Kidney glomerular epithelial cell (primary cell): ENCODE data around the gene ARL5A.
A peak's percentile ranks its signal among the peaks of the same experiment; 100 is the strongest.
"Not testable (repeated sequence)": the region's sequence is repeated elsewhere in the genome, so short reads cannot be mapped to it uniquely, and the experiment has no call there.

ENCODE experiments used
- DNase-seq: peaks from one replicate; lab custom pipeline; 2025; lab: John Stamatoyannopoulos, UW

The ARL5A gene, protein sequence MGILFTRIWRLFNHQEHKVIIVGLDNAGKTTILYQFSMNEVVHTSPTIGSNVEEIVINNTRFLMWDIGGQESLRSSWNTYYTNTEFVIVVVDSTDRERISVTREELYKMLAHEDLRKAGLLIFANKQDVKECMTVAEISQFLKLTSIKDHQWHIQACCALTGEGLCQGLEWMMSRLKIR

DNA sequence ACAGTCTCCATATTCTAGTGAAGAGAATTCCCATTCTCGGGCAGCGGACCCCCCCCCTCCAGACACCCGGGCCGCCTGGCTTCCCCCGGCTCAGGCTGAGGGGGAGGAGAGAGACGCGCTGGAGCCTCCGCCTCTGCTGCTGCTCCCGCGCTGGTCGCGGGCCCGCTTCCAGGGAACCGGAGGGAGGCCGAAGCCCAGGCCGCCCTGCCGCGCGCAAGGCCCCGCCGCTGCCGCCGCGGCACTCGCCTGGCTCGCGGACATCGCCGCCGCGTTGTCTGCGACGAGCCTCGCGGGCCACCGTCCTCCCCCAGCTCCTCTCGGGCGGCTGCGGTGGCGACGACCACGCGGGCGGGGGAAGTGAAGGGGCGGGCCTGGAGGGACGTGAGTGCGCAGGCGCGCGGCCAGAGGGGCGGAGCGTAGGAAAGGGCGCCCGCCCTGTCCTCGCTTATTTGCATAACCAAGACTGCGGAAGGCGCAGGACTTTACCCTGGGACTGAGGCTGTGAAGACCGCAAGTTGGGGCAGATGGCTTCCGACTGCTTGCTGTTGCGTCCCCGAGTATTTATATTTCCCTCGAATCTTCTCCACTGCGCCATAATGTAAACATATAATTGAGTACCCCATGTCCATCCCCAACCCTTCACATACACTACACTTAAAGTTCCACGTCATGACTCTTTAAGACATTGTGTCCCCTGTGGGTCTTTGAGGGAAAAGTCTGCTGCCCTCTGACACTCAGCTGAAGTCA lies at the start of gene ARL5A:
ARL5A (minus strand) TSS at position 279 of the 747 bp plus-strand sequence; CDS start at position 34, 245 bp downstream.
- peak; percentile 90 for DNase-seq

DNA sequence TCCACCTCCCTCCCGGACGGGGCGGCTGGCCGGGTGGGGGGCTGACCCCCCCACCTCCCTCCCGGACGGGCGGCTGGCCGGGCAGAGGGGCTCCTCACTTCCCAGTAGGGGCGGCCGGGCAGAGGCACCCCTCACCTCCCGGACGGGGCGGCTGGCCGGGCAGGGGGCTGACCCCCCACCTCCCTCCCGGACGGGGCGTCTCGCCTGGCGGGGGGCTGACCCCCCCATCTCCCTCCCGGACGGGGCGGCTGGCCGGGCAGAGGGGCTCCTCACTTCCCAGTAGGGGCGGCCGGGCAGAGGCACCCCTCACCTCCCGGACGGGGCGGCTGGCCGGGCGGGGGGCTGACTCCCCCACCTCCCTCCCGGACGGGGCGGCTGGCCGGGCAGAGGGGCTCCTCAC lies 47.4 kb upstream of the ARL5A start:
- DNase-seq, result not testable (repeated sequence)

DNA sequence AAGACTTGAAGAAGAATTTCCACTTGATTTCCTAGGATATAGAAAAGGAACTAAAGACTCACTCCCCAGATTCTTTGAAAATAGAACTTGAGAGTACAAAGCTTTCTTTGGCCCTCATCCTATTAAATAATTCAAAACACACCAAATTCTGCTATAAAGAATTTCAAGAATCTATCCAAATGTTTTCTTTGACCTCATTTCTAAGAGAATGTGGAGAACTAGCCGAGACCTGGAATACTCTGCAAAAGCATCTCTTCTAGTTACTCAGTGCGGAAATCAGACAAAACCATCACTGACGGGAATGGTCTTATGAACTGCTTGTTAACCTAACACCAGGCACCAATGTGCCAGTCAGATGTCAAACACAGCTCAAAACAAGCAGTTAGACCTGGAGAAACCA lies 44.2 kb upstream of the ARL5A start:
- no peak for DNase-seq

DNA sequence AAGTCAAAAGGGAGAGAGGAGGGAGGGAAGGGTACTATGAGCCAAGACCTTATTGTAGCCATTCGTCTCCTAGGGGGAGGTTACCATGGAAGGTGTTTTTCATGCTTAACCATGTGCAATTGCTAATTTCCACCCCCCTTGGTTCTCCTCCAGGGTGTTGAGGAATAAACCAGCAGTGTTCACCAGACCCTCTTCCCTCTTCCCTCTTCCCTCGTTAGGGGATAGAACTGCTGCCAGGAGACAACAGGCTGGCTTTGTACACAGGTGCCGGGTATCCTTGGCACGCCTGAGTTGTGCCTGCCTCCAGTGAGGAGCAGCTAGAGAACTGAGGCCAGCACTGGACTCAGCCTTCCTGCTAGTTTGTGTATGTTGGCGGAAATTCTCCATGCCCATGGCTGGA lies 41.1 kb upstream of the ARL5A start:
- DNase-seq, result no peak

DNA sequence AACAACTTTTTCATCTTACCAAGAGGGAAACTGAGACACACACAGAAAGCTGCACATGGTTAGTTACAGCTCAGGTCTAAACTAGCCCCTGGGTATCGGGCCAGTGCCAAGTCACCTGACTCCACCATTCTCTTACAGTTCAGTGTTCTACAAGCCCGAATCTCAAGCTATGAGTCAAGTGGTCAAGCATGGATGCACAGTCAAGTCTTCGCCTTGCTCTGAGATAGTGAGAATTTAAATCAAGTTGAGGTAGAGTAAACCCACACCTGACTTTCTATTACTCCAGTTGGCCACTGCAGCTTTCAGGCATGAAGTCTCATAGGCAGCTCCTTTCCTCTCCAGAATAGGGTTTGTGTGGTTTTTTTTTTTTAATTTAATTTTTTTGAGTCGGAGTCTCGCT lies 34.5 kb upstream of the ARL5A start:
- peak; percentile 64 for DNase-seq

DNA sequence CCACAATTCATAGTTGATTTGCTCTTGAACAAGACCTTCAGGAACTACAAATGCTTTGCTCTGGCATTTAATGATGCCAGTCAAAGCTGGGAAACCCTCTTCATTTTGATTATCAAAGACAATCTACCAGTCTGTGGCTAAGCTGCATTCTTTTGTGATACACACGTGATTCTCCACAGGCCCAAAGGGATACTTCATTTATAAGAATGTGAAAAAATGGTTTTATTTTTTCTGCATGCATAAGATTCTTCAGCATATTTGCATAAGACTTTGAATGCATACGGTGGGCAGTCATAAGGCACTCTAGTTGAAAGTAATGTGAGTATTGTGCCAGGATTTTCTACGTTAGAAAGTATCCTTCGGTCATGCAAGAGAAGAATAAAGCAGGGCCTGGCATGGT lies 33.0 kb upstream of the ARL5A start:
- no peak for DNase-seq

DNA sequence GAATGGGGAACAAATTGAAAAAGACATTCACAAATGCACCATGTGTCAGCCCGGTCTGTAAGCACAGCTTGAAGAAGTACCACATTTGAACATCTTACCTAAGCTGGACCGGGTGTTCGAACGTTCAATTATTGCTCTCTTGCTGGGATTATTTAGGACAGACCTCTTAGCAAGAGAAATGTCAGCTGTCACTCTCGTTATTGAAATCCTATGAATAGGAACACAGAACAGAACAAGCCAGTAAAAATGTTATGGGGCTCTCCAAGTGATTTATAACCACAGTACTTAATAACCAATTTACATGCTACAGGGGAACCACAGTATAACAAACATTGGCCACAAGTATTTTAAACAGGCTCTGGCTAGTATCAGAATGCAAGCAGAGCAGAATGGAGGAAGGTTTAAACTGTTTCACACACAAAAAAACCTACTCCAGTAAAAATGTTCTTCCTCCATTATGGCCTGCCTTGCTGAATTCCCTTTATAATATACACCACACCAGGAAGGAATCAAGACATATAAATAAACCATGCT lies 32.5 kb upstream of the ARL5A start:
- DNase-seq, result no peak

DNA sequence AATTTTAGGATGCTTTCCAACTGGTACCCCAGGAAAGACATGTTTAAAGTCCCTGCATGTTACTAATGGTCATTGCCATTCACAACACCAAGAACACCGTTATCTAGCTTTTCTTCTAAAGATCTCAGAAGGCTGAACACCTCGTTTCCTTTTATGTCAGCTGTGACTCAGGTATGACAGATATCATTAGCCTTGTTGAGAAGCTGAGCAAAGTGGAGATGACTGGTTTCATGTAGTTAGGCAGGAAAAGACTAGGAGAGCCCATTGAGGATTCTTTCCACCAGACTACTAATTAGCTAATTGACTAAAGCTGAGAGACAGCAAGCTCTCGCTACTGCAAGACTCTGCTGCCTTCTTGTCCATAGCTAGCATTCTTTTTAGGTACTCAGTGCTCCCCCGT lies 32.0 kb upstream of the ARL5A start:
- DNase-seq, result no peak

DNA sequence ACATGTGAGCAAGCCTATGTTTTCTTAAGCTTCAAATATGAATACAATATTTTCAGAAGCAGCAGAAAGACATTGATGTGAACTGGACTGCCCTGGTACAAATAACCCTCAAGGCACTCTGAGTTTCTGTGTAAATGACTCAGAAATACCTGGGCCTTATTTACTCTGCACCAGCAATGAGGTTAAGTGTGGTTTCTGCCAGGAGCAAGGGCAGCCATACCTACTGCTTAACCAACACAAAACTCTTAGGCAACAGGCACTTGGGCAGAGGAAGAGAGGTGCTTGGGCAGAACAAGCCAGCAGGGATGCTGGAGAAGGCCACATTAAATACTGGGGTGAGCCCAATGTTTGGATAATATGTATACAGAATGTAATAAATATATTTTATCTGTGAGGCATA lies 29.4 kb upstream of the ARL5A start:
- peak; percentile 3 for DNase-seq

DNA sequence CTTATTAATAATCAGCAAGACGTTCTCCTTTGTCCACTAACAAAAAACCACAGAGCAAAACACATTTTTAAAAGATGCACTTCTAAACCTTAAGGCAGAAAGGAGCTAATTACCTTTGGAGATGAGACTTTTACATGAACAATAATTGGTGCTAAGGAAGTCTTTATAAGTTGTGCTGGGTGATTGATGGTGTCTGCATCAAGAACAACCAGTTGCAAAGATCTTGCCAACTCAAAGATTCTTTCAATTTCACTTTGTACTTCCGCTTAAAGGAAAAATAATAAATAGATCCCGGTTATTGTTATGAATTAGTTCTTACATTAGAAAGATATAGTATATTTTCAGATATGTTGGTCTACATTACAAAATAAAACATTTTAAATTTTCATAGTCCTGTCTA lies 26.9 kb upstream of the ARL5A start:
- no peak for DNase-seq

DNA sequence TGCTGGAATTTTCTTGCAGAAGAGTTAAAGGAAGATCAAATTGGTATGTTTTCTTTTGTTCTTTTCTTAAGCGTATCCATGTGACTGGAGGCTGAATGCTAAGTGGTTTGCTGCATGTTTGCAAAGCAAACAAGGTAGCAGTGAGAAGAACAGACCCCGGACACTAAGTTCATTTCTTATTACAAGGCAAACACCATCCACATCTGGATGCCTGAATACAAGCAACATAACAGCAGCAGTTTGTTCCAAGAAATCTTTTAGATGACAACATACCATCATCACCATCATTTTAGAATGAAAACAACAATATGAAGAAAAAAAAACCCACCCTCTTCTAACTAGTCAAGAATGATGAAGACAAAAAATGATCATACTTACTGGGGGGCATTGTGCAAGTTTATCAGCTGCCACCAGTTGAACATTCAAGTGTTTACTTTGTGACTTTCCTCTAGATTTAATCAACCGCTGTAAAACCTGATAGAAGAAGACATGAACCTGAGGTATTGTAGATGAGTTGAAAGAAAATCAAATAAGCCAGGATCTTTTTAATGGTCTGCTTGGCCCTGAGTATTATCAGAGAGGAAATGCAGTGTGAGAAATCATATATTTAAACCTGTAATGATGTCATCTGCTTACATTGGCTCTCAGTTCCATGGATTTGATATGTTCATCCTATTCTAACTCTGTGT lies 25.0 kb upstream of the ARL5A start:
- DNase-seq, result peak; percentile 12

DNA sequence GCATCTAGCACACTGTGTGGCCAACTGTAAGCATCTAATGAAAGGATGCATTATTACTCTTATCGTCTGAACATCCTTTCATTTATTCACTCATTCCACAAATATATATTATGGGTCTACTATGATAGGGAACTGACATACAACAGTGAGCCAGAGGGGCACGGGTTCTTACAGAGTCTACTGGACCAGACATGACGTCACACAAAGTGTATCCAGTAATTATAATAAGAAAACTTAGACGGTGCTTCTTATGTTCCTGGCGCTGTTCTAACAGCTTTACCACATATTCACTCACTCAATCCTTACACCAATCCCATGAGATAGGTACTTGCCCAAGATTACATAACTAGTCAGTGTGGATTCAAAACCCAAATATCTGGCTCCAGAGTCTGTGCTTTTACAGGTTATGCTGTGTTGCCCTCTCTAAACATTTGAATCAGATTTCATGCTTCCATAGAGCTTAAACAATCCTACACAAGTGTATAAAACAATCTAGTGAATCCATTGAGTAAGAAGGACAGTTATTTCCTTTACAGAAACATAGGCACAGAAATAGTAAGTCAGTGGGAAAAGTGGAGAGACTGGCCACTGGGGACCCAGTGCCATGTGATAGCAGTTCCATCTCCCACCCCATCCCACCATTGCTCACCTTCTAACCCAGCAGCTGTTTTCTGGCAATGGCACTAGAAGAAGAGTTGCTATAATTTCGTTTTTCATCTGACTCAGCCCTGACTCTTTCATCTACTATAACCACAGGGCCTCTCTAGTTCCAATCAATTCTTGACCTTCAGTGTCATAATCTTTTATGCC lies 24.2 kb upstream of the ARL5A start:
- no peak for DNase-seq

DNA sequence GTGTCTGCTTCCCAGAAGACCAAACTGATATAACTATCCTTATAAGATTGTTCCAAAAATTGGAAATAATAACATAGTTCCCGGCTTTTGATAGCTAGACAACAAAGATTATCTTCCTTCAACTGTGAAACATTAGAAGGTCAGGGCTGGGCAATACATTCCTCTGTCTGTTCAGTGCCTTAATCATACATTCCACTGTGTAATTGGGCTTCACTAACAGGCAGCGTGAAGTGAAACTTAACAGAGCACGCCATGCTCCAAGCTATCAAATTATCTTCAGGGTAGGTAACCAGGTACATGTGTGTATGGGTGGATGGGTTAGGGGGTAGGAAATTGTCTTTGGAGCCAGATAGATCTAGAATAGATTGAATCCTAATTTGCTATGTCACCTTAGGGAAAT lies 23.5 kb upstream of the ARL5A start:
- peak; percentile 86 for DNase-seq

DNA sequence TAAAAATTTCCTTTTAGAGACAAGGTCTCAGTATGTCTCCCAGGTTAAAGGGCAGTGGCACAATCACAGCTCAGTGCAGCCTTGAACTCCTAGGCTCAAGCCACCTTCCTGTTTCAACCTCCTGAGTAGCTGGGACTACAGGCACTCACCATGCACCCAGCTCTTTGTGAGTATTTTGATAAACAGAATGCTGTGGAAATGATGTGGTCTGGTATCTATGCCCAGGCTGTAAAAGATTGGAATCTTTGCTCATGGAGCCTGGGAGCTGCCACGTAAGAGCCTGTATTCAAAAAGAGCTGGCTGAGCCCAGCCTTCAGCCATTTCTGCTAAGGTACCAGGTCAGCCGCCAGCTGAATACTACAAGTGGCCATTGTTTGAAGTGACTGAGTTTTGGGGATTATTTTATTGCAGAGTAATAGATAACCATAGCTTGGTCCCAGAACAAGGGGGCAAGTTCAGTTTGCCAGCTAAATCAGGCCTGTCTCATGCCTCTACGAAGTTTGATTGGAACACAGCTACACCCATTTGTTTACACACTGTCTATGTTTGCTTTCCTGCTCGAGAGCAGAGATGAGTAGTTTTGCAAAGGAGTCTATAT lies 21.3 kb upstream of the ARL5A start:
- DNase-seq, result no peak

DNA sequence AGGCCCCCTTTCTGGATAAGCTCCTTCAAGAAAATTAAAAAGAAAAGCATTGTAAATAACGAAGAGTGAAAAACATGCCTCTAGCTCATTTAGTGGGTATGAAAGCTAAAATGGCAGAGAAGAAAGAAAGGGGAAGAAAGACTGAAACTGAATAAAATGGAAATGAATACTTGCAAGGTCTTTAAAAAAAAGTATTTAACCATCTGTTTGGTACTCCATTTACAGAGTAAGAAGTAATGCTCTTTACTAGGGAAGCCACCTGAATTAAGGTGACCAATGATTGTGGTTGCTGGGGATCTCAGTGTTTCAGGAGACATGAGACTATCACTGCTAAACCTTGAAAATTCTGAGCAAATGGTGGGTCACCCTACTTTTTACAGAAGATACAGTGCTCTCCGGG lies 17.7 kb upstream of the ARL5A start:
- no peak for DNase-seq

DNA sequence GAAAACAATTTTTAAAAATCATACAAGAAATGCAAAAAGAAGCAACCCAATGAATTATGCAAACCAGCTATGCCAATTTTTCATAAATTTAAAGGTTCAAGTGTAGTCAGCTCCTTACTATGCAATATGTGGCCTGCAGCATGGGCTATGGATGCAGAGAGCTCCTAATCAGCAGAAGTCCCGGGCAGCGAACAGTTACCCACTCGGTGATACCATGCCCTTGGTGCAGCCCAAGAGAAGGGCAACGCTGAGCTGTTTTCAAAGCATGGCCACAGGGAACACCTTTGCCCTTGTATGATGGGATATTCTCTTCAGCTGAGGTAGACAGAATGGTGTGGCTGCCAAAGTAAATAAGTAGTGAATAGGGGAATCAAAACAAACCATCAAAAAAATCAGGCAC lies 17.3 kb upstream of the ARL5A start:
- DNase-seq, result no peak

DNA sequence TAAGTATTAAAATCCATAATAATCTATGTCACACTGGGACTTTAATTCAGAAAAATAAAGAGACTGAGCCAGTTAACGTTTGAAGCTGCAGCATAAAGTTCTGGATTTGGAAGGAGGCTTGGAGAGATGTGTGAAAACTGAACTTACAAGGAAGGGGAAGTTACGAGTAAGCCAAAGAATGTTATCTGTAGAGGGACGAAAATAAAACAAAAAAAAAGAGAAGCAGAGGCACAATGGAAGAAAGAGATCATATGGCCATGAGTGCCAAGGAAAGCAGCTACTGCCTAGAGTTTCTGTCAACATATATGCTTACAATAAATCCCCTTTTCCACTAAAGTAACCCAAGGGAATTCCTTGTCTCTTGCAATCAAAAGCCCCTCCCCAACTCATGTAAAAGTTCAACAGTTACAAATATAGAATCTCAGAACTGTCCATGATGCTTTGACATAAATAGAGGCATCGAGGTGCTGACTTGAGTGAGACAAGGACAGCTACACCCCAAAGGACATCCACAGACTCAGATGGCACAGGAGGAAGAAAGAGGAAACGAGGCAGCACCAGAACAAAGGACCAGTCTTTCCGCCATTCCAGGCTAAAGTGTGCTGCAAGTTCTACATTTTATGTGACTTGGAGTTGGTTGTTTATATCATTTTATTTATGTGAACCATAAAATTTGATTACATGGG lies 16.1 kb upstream of the ARL5A start:
- no peak for DNase-seq

DNA sequence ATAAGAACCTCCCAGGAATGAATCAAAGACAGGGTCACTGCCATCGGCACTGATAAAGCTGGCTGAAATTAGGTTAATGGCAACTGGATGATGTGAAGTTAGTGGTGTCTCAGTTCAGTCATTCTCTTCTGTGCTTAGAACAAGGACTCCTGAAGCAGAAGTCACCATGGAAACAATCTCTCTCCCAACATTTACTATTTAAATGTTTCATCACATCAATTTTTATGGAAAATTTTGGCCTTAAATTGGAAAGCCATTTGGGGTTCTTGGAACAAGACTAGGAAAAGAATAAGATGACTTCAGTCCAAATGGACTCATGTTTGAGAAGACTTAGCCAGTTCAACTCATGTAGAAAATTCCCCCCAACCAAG lies 15.5 kb upstream of the ARL5A start:
- DNase-seq, result no peak

DNA sequence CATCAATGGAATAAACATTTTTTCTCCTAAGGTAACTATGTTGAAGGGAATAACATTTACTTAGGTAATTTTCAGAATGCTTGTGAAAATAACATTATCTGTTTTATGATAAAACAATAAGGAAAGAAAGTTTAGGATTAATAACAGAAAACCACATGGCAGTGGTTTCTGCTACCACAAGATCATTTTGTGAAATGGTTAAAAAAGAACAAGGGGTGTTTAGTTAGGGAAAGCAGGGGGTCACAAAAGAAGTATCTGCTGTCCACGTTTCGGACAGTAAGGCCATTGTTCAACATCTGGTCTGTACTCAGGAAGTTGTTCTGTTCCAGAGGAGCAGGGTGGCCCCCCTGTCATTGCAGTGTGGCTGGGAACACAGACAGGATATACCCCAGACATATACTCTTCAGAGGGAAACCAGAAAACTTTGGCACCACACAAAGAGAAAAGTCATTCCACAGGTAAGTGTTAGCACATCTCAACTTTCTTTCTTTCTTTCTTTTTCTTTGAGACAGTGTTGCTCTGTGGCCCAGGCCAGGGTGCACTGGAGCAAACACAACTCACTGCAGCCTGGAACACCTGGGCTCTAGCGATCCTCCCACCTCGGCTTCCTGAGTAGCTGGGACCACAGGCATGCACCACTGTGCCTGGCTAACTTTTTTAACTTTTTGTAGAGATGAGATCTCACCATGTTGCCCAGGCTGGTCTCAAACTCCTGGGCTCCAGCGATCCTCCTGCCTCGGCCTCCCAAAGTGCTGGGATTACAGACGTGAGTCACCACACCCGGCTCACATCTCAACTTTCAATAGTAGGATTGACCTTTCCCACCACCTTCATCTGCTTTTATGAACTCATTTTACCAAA lies 14.8 kb upstream of the ARL5A start:
- no peak for DNase-seq

DNA sequence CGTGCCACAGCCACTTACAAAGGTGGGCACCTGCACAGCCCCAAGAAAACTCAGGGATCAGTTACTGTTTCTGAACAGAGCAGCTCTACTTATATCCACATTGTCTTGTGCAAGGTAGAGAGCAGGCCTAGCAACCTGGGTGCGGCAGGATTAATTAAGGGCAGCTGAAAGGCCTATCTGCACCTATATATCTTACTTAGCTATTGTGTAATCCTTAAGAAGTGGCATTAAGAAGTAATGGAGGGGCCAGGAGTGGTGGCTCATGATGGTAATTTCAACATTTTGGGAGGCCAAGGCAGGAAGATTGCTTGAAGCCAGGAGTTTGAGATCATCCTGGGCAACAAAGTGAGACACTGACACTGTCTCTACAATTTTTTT lies 12.8 kb upstream of the ARL5A start:
- no peak for DNase-seq
